Esophagus squamous epithelium (tissue), 5 donors: ENCODE results near the gene PIGV. TPM values are rescaled to one million over a fixed set of nuclear protein-coding genes. Genes with fewer than 3 reads are reported as not detected.
"Not testable (repeated sequence)": the region's sequence is repeated elsewhere in the genome, so short reads cannot be mapped to it uniquely, and the experiment has no call there.

Experiments used
- DNase-seq: peaks from one replicate; lab custom pipeline; 2025; lab: John Stamatoyannopoulos, UW
- H3K27ac ChIP-seq, 4 donors: fragments of 200-600 bp; sonication (generic); one replicate each; pipeline ENCODE4 v1.5.1; 2016 to 2019; ENCODE audit warnings: mild to moderate bottlenecking in 1 of 4
- H3K27me3 ChIP-seq, 4 donors: fragments of 200-600 bp; sonication (generic); 1 replicate in 3 of 4; 2 replicates in 1 of 4; pipeline versions ENCODE4 v1.5.1 to v1.6.0; 2017 to 2021; ENCODE audit warnings: antibody characterized with exemption in 1 of 4
- H3K36me3 ChIP-seq, 3 donors: fragments of 200-600 bp; sonication (generic); one replicate each; pipeline ENCODE4 v1.5.1; 2016 to 2019
- H3K4me1 ChIP-seq, 3 donors: fragments of 200-600 bp; sonication (generic); one replicate each; pipeline ENCODE4 v1.5.1; 2017 to 2019
- H3K4me3 ChIP-seq, 4 donors: fragments of 200-600 bp; sonication (generic); 1 replicate in 3 of 4; 2 replicates in 1 of 4; pipeline ENCODE4 v1.5.1; 2016 to 2019; ENCODE audit warnings: mild to moderate bottlenecking in 2 of 4, moderate library complexity in 1 of 4
- H3K9me3 ChIP-seq, 3 donors: fragments of 200-600 bp; sonication (generic); one replicate each; pipeline ENCODE4 v1.5.1; 2016 to 2019
- CTCF ChIP-seq, 6 experiments: fragments of 450-650 bp in 4 of 6; fragments of 200-600 bp in 2 of 6; sonication (generic) in 2 of 6; IDR thresholded peaks; one replicate each; pipeline ENCODE4 v1.5.1; 2016 to 2019; ENCODE audit warnings: antibody characterized with exemption in 6 of 6, mild to moderate bottlenecking in 4 of 6, moderate library complexity in 4 of 6
- POLR2A ChIP-seq, 4 donors: fragments of 450-650 bp; IDR thresholded peaks; one replicate each; pipeline ENCODE4 v1.6.1; 2017; ENCODE audit warnings: antibody characterized with exemption in 4 of 4, mild to moderate bottlenecking in 4 of 4, moderate library complexity in 3 of 4
- WGBS, 2 donors: methylation state at CpG; one replicate each; pipeline ENCODE4 v1.1.5; 2018; 5-methylcytosine and 5-hydroxymethylcytosine counted together
- intact Hi-C: fragments of 100-400 bp; cut with DNase I; formaldehyde crosslinking; loops from one replicate; pipeline ENCODE4 v1.15.0; 2022
- small RNA-seq, 4 donors: library from RNA; depleted of rRNA; stranded (forward); fragments of <200 nt; gene quantifications; one replicate each; pipeline ENCODE3, GENCODE V24; 2016
- total RNA-seq, 4 donors: library from RNA; depleted of rRNA; stranded (reverse); fragments of >200 nt; gene quantifications; one replicate each; pipeline ENCODE4 v1.1.0, GENCODE V29; 2016
- donor health status: DM: yes; HTN: yes; CAD: no.

PIGV gene
- total RNA-seq, 4 donors from 2014 or later = 9.9 to 20.9 (median 13.1) TPM

- TF ChIP-seq CTCF (IDR thresholded peaks at IDR 0.05) (no peak), POLR2A (IDR thresholded peaks at IDR 0.05) (no peak)
- no peak overlapping the region for H3K4me3 ChIP-seq
- 57 to 89% methylated on average over 3 to 4 of the region's 8 CpGs for WGBS, 2 donors
- no peaks in the 10 kb centered on the region for H3K27me3 ChIP-seq
- H3K4me1 ChIP-seq = peaks cover 0 to 13% (median 0%) of the 10 kb centered on the region in 3 donors
- no peak for DNase-seq
- peak overlapping the region in 2 of 4 donors; percentile 17 to 59 for H3K27ac ChIP-seq
- intact Hi-C loops = no loop called here
- peaks cover 6 to 99% (median 33%) of the 10 kb centered on the region in 3 donors for H3K36me3 ChIP-seq
- no peaks in the 10 kb centered on the region for H3K9me3 ChIP-seq
Measured at GRCh38 chr1:26838474-26839338, 51.0 kb downstream of the PIGV start.

GRCh38 chr1:26839339-26839722 lies 51.6 kb downstream of the PIGV start:
- peaks cover 0 to 14% (median 0%) of the 10 kb centered on the region in 3 donors for H3K4me1 ChIP-seq
- no peak for TF ChIP-seq POLR2A (IDR thresholded peaks at IDR 0.05)
- no peak for TF ChIP-seq CTCF (IDR thresholded peaks at IDR 0.05)
- intact Hi-C loops = no loop called here
- no peak for DNase-seq
- peaks cover 6 to 99% (median 28%) of the 10 kb centered on the region in 3 donors for H3K36me3 ChIP-seq
- peak overlapping the region in 2 of 4 donors; percentile 17 to 59 for H3K27ac ChIP-seq
- H3K9me3 ChIP-seq = no peaks in the 10 kb centered on the region
- 100% methylated on average over 1 of the region's 1 CpG for WGBS, 2 donors
- H3K27me3 ChIP-seq = no peaks in the 10 kb centered on the region
- H3K4me3 ChIP-seq = no peak overlapping the region

GRCh38 chr1:26839779-26840178 lies 52.0 kb downstream of the PIGV start:
- no peak for DNase-seq
- no peak for TF ChIP-seq POLR2A (IDR thresholded peaks at IDR 0.05)
- no peak for TF ChIP-seq CTCF (IDR thresholded peaks at IDR 0.05)
- WGBS, 2 donors = 84 to 90% methylated on average over 2 to 3 of the region's 6 CpGs
- intact Hi-C loops = no loop called here
- H3K27me3 ChIP-seq = no peaks in the 10 kb centered on the region
- no peaks in the 10 kb centered on the region for H3K9me3 ChIP-seq
- H3K4me3 ChIP-seq = no peak overlapping the region
- peaks cover 6 to 99% (median 24%) of the 10 kb centered on the region in 3 donors for H3K36me3 ChIP-seq
- peaks cover 0 to 17% (median 0%) of the 10 kb centered on the region in 3 donors for H3K4me1 ChIP-seq
- H3K27ac ChIP-seq = peak overlapping the region in 1 of 4 donors; percentile 59

- no peaks in the 10 kb centered on the region for H3K27me3 ChIP-seq
- TF ChIP-seq CTCF (IDR thresholded peaks at IDR 0.05) (no peak), POLR2A (IDR thresholded peaks at IDR 0.05) (no peak)
- peaks cover 11 to 44% (median 15%) of the 10 kb centered on the region in 3 donors for H3K4me1 ChIP-seq
- WGBS, 2 donors = 48 to 66% methylated on average over 13 of the region's 13 CpGs
- H3K36me3 ChIP-seq = peaks cover 6 to 86% (median 13%) of the 10 kb centered on the region in 3 donors
- no peak overlapping the region for H3K4me3 ChIP-seq
- H3K27ac ChIP-seq = peak overlapping the region; percentile 34 to 75 (median 68)
- no peaks in the 10 kb centered on the region for H3K9me3 ChIP-seq
- DNase-seq = no peak
- intact Hi-C loops = no loop called here
Measured at GRCh38 chr1:26844424-26845196, 56.9 kb downstream of the PIGV start.

- intact Hi-C loops, H3K9me3 ChIP-seq, H3K27me3 ChIP-seq, DNase-seq, H3K4me3 ChIP-seq: not testable (repeated sequence)
- Histone ChIP-seq H3K27ac (peak overlapping the region; percentile 89 to 100 (median 98)), H3K4me1 (peaks cover 11 to 67% (median 32%) of the 10 kb centered on the region in 3 donors), H3K36me3 (peaks cover 29 to 86% (median 35%) of the 10 kb centered on the region in 3 donors)
- 67 to 77% methylated on average over 5 to 6 of the region's 6 CpGs for WGBS, 2 donors
Measured at GRCh38 chr1:26847826-26848225, 60.1 kb downstream of the PIGV start.

Small RNA genes lying within 50 kb of the gene (small RNA-seq; reads per million reads assigned to genes)
- 0 reads per million in 4 donors for gene RN7SL165P

Other genes with a start within 250 kb of the PIGV start
- 10 to 100 TPM; 23.9 to 60.2 (median 43.5) TPM for gene ARID1A, start 91.9 kb upstream of the PIGV start, total RNA-seq
- gene ZDHHC18, start 38.7 kb downstream of the PIGV start, total RNA-seq = 10 to 100 TPM; 24.5 to 34.4 (median 29.4) TPM
- 1,000 to 10,000 TPM; 1,060 to 2,609 (median 1,818) TPM for gene SFN, start 75.2 kb downstream of the PIGV start, total RNA-seq
- gene GPN2, start 102.3 kb downstream of the PIGV start, total RNA-seq = 10 to 100 TPM in 2 of 4 donors, 1 to 10 TPM in 2; 4.9 to 10.8 (median 9.4) TPM
- 10 to 100 TPM in 1 of 4 donors, 1 to 10 TPM in 3; 6.9 to 11.2 (median 7.6) TPM for gene GPATCH3, start 112.5 kb downstream of the PIGV start, total RNA-seq
- gene NR0B2, start 126.0 kb downstream of the PIGV start, total RNA-seq = not detected
- 10 to 100 TPM; 45.2 to 50.3 (median 46.1) TPM for gene NUDC, start 133.8 kb downstream of the PIGV start, total RNA-seq
- 10 to 100 TPM; 18.4 to 25.6 (median 19.6) TPM for gene KDF1, start 172.5 kb downstream of the PIGV start, total RNA-seq
- 100 to 1,000 TPM in 1 of 4 donors, 10 to 100 TPM in 3; 26.9 to 208 (median 64.5) TPM for gene TRNP1, start 205.7 kb downstream of the PIGV start, total RNA-seq
- 100 to 1,000 TPM in 3 of 4 donors, 10 to 100 TPM in 1; 76.9 to 263 (median 112) TPM for gene TENT5B, start 224.9 kb downstream of the PIGV start, total RNA-seq